Ovary (tissue), 9 donors: ENCODE measurements around the gene PCDHB11. TPM values are rescaled to one million over a fixed set of nuclear protein-coding genes. Genes with fewer than 3 reads are reported as not detected.
"Not testable (repeated sequence)": the region's sequence is repeated elsewhere in the genome, so short reads cannot be mapped to it uniquely, and the experiment has no call there.

Experiments
- DNase-seq, 5 donors: peaks; one replicate each; pipeline ENCODE4 v3.0.0-alpha.2; 2019 to 2020
- H3K27ac ChIP-seq, 2 donors: fragments of 200-600 bp; one replicate each; pipeline versions ENCODE4 v1.5.1 to v1.8.0; 2019 to 2022
- H3K27me3 ChIP-seq: fragments of 200-600 bp; one replicate; pipeline ENCODE4 v1.8.0; 2022
- H3K36me3 ChIP-seq: fragments of 200-600 bp; sonication (generic); one replicate; pipeline ENCODE4 v1.5.1; 2019
- H3K4me1 ChIP-seq: one replicate; pipeline ENCODE4 v1.8.1; 2013; ENCODE audit warnings: mild to moderate bottlenecking, moderate library complexity; ENCODE audit not compliant: insufficient read depth
- H3K4me3 ChIP-seq: fragments of 200-600 bp; sonication (generic); one replicate; pipeline ENCODE4 v1.5.1; 2017
- H3K9me3 ChIP-seq, 2 donors: fragments of 200-600 bp in 1 of 2; sonication (generic) in 1 of 2; one replicate each; pipeline versions ENCODE4 v1.5.1 to v1.8.1; 2013 to 2019; ENCODE audit warnings: mild to moderate bottlenecking in 1 of 2, moderate library complexity in 1 of 2
- EP300 ChIP-seq: sonication (generic); formaldehyde crosslinking; IDR thresholded peaks from one replicate; pipeline ENCODE4 v1.6.1; 2017; ENCODE audit warnings: antibody characterized with exemption
- POLR2A ChIP-seq: fragments of 450-650 bp; IDR thresholded peaks from one replicate; pipeline ENCODE4 v1.6.1; 2017; ENCODE audit warnings: antibody characterized with exemption, mild to moderate bottlenecking, moderate library complexity
- WGBS, 3 donors: extraction: QIAGEN DNeasy Blood & Tissue Kit in 1 of 3; methylation state at CpG; one replicate each; pipeline versions ENCODE4 v1.1.5 to v1.1.7; 2013 to 2017; 5-methylcytosine and 5-hydroxymethylcytosine counted together
- intact Hi-C, 4 donors: fragments of 100-400 bp; cut with DNase I; formaldehyde crosslinking; loops; one replicate each; pipeline versions ENCODE4 v1.11.0 to v1.15.1; 2022 to 2023
- polyA plus RNA-seq, 2 donors: library from polyadenylated mRNA; stranded (reverse); fragments of 200-250 nt in 1 of 2; fragments of 350-450 nt in 1 of 2; fragmentation: Illumina TruSeq in 1 of 2; extraction: RNeasy Lipid Tissue Mini Kit (QIAGEN cat#74804) in 1 of 2; gene quantifications; one replicate each; pipeline ENCODE4 v1.2.3, GENCODE V29; 2013 to 2014
- total RNA-seq, 7 donors: library from RNA; depleted of rRNA in 2 of 7; stranded (reverse); fragments of >200 nt in 2 of 7; fragmentation: NEBNext Ultra II Directional in 3 of 7; extraction: Animal tissue kit (Norgen Biotek cat#: 25700) in 3 of 7; gene quantifications; one replicate each; pipeline versions ENCODE4 v1.1.0 to v1.2.4, GENCODE V29; 2016 to 2023
- TF ChIP-seq, protein P1 (sequence below), 3 donors: fragments of 450-650 bp in 2 of 3; fragments of 200-600 bp in 1 of 3; IDR thresholded peaks; one replicate each; pipeline versions ENCODE4 v1.5.1 to v1.8.0; 2016 to 2022; ENCODE audit warnings: antibody characterized with exemption in 3 of 3, mild to moderate bottlenecking in 1 of 3
- donor health status: DM: no; HTN: no; CAD: no; lungs with moderate emphysema.
- donor health status: DM: no; HTN: no; CAD: no.
- donor health status: Bipolar disorder and iron deficiency.
- donor health status: DM: yes; HTN: yes; CAD: no.
- donor health status: DM: no; HTN: no; CAD: no.
- donor health status: DM: yes; HTN: yes; CAD: no.

The PCDHB11 gene
- total and polyA plus RNA-seq, 9 donors: 1.8 to 9.2 (median 5.7) TPM

DNA sequence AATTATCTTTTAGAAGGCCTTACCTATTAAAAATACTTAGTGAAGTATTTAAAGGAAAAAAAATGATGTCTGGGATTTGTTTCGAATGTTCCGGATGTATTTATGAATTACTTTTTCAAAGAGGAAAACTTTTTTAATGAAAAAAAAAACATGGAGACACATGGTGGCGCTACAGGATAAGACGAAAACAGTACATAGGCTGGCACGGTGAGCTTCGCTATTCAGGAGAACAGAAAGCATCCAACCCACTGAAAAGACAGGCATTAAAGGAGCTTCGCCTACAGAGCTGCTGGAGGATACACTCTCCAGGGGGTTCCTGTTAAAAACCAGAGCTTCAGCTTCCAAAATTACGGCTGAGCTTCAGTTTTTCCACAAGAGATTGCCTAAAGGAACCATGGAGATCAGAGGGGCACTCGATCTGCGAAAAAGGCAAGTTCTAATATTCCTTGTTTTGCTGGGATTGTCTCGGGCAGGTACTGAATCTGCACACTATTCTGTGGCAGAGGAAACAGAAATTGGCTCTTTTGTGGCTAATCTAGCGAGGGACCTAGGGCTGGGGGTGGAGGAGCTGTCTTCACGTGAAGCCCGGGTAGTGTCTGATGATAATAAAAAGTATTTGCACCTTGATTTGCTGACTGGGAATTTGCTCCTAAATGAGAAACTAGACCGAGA, 23.8 kb downstream of the PCDHB11 start, which contains the start of gene PCDHB14:
PCDHB14 (plus strand) TSS at position 232 of the 672 bp plus-strand sequence; CDS start at position 395, 163 bp downstream.
- no peaks in the 10 kb centered on the region for H3K4me1 ChIP-seq
- no peak within 1 kb of the TSS for H3K27ac ChIP-seq
- TF ChIP-seq POLR2A (no peak), EP300 (no peak)
- TF ChIP-seq, protein P1, sequence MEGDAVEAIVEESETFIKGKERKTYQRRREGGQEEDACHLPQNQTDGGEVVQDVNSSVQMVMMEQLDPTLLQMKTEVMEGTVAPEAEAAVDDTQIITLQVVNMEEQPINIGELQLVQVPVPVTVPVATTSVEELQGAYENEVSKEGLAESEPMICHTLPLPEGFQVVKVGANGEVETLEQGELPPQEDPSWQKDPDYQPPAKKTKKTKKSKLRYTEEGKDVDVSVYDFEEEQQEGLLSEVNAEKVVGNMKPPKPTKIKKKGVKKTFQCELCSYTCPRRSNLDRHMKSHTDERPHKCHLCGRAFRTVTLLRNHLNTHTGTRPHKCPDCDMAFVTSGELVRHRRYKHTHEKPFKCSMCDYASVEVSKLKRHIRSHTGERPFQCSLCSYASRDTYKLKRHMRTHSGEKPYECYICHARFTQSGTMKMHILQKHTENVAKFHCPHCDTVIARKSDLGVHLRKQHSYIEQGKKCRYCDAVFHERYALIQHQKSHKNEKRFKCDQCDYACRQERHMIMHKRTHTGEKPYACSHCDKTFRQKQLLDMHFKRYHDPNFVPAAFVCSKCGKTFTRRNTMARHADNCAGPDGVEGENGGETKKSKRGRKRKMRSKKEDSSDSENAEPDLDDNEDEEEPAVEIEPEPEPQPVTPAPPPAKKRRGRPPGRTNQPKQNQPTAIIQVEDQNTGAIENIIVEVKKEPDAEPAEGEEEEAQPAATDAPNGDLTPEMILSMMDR (IDR thresholded peaks at IDR 0.05): no peak
- H3K9me3 ChIP-seq: peaks cover 0 to 19% of the 10 kb centered on the region in 2 donors
- H3K36me3 ChIP-seq: no peaks in the 10 kb centered on the region
- intact Hi-C loops: no loop called here
- H3K27me3 ChIP-seq: peaks cover 2% of the 10 kb centered on the region
- H3K4me3 ChIP-seq: peak within 1 kb of the TSS; percentile 22
- no peak for DNase-seq
- 16 to 28% (median 24%) methylated on average over 15 of the region's 15 CpGs for WGBS, 3 donors

DNA sequence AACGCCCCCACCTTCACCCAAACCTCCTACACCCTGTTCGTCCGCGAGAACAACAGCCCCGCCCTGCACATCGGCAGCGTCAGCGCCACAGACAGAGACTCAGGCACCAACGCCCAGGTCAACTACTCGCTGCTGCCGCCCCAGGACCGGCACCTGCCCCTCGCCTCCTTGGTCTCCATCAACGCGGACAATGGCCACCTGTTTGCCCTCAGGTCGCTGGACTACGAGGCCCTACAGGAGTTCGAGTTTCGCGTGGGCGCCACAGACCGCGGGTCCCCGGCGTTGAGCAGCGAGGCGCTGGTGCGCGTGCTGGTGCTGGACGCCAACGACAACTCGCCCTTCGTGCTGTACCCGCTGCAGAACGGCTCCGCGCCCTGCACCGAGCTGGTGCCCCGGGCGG, 25.4 kb downstream of the PCDHB11 start:
- H3K27ac ChIP-seq, H3K27me3 ChIP-seq, H3K36me3 ChIP-seq, H3K4me3 ChIP-seq, H3K4me1 ChIP-seq, DNase-seq, intact Hi-C loops: not testable (repeated sequence)
- 15 to 22% (median 16%) methylated on average over 11 to 32 of the region's 40 CpGs for WGBS, 3 donors
- peaks cover 0 to 13% of the 10 kb centered on the region in 2 donors for H3K9me3 ChIP-seq

DNA sequence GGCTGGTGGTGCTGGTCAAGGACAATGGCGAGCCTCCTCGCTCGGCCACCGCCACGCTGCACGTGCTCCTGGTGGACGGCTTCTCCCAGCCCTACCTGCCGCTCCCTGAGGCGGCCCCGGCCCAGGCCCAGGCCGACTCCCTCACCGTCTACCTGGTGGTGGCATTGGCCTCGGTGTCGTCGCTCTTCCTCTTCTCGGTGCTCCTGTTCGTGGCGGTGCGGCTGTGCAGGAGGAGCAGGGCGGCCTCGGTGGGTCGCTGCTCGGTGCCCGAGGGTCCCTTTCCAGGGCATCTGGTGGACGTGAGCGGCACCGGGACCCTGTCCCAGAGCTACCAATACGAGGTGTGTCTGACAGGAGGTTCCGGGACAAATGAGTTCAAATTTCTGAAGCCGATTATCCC, 26.0 kb downstream of the PCDHB11 start:
- H3K27ac ChIP-seq, H3K4me3 ChIP-seq, H3K36me3 ChIP-seq, intact Hi-C loops, DNase-seq, H3K27me3 ChIP-seq, H3K4me1 ChIP-seq: not testable (repeated sequence)
- WGBS, 3 donors: 25 to 40% (median 38%) methylated on average over 22 to 30 of the region's 30 CpGs
- peaks cover 0 to 11% of the 10 kb centered on the region in 2 donors for H3K9me3 ChIP-seq

DNA sequence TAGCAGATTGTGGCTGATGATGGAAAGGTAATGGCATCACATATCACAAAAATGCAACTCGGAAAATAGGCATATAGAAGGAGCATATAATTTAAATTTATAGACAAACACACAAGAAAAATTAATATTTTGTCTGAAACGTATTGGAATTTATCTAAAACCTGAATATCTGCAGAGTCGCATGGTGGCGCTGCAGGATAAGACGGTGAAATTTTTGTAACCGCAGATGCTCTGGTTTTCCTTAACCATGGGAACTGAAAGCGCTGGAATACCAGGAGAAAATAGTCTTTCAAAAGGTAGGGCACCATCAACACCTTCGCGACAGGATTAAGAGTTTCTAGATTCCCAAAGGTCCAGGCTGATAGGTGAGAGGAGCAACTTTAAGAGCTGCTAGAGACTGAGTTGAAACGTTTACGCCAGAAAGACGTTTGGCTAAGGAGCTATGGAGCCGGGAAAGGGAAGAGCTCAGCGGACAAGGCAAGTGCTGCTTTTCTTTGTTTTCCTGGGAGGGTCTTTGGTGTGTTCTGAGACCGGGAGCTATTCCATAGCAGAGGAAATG, 34.8 kb downstream of the PCDHB11 start:
- intact Hi-C loops: loop anchor here in 1 of 4 donors (10.0 kb wide), 1 partner anchor 391 kb away; no protein-coding TSS in a partner anchor
- Histone ChIP-seq H3K4me1 (no peaks in the 10 kb centered on the region), H3K36me3 (no peaks in the 10 kb centered on the region), H3K27me3 (no peaks in the 10 kb centered on the region), H3K9me3 (peaks cover 6 to 30% of the 10 kb centered on the region in 2 donors), H3K4me3 (peak overlapping the region; percentile 8), H3K27ac (no peak overlapping the region)
- DNase-seq: peak in 2 of 5 donors; percentile 35 to 42
- WGBS, 3 donors: 5 to 9% (median 5%) methylated on average over 15 of the region's 15 CpGs
- TF ChIP-seq POLR2A (no peak), EP300 (no peak)
- TF ChIP-seq, protein P1 (IDR thresholded peaks at IDR 0.05): peak in 2 of 3 donors; percentile 15 to 19

DNA sequence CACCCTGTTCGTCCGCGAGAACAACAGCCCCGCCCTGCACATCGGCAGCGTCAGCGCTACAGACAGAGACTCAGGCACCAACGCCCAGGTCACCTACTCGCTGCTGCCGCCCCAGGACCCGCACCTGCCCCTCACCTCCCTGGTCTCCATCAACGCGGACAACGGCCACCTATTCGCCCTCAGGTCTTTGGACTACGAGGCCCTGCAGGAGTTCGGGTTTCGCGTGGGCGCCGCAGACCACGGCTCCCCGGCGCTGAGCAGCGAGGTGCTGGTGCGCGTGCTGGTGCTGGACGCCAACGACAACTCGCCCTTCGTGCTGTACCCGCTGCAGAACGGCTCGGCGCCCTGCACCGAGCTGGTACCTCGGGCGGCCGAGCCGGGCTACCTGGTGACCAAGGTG, 36.5 kb downstream of the PCDHB11 start:
- WGBS, 3 donors: 19 to 41% (median 25%) methylated on average over 38 to 40 of the region's 40 CpGs
- not testable (repeated sequence) for H3K4me3 ChIP-seq, H3K27me3 ChIP-seq, H3K4me1 ChIP-seq, H3K36me3 ChIP-seq, H3K27ac ChIP-seq, DNase-seq
- intact Hi-C loops: loop anchor here in 1 of 4 donors (10.0 kb wide), 1 partner anchor 389 kb away; no protein-coding TSS in a partner anchor
- H3K9me3 ChIP-seq: peaks cover 6 to 42% of the 10 kb centered on the region in 2 donors
